IPS-20b (cell line): Measurements from ENCODE around the gene GPX1.
"Not testable (repeated sequence)": the region's sequence is repeated elsewhere in the genome, so short reads cannot be mapped to it uniquely, and the experiment has no call there.

Experiments used
- H3K27ac ChIP-seq: one replicate; pipeline ENCODE4 v1.5.1; 2013; ENCODE audit warnings: low read length
- H3K27me3 ChIP-seq: 2 replicates; pipeline ENCODE4 v1.6.1; 2013; ENCODE audit warnings: mild to moderate bottlenecking, low read length, inconsistent platforms; ENCODE audit not compliant: insufficient read depth
- H3K36me3 ChIP-seq: 2 replicates; pipeline ENCODE4 v1.6.1; 2013; ENCODE audit warnings: low read depth, mild to moderate bottlenecking, inconsistent platforms, low read length, moderate library complexity; ENCODE audit not compliant: insufficient read depth
- H3K4me1 ChIP-seq: 2 replicates; pipeline ENCODE4 v1.6.1; 2013; ENCODE audit warnings: mild to moderate bottlenecking, control low read depth, inconsistent platforms, low read length, moderate library complexity; ENCODE audit not compliant: insufficient read depth
- H3K4me3 ChIP-seq: 2 replicates; pipeline ENCODE4 v1.5.1; 2013; ENCODE audit warnings: mild to moderate bottlenecking, low read length, inconsistent platforms
- H3K9ac ChIP-seq: 2 replicates; pipeline ENCODE4 v1.6.1; 2013; ENCODE audit warnings: low read depth, mild to moderate bottlenecking, inconsistent platforms, low read length, moderate library complexity
- H3K9me3 ChIP-seq: 2 replicates; pipeline ENCODE4 v1.6.1; 2013; ENCODE audit warnings: mild to moderate bottlenecking, low read depth, low read length, inconsistent platforms; ENCODE audit not compliant: insufficient read depth

The GPX1 gene

DNA sequence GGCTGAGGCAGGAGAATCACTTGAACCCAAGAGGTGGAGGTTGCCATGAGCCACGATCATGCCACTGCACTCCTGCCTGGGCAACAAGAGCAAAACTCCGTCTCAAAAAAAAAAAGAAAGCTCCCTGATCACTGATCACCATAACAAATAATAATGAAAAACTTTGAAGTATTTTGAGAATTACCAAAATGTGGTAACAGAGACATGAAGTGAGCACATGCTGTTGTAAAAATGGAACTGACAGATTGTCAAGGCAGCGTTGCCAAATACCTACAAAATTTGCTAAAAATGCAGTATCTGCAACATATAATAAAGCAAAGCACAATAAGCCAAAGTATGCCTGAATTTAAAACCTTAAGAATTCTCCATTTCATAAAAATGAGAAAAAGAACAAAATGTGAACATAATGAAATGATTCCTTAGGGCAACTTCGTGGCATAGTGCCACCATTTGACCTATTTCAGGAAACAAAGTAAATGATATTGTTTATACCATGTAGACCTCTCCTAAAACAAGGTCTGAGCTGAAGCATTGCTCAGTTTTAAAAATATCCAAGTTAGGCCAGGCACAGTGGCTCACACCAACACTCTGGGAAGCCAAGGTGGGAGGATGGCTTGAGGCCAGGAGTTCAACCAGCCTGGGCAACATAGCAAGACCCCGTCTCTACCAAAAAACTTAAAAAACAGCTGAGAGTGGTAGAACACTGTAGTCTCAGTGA is 24.1 kb downstream of the GPX1 start:
- H3K4me3 ChIP-seq: no peak overlapping the region
- H3K9ac ChIP-seq: no peak overlapping the region
- no peak overlapping the region for H3K27ac ChIP-seq
- no peaks in the 10 kb centered on the region for H3K4me1 ChIP-seq
- H3K27me3 ChIP-seq: no peaks in the 10 kb centered on the region
- peaks cover 43% of the 10 kb centered on the region for H3K36me3 ChIP-seq
- no peaks in the 10 kb centered on the region for H3K9me3 ChIP-seq

- no peaks in the 10 kb centered on the region for H3K9me3 ChIP-seq
- H3K27ac ChIP-seq: no peak overlapping the region
- H3K4me1 ChIP-seq: no peaks in the 10 kb centered on the region
- no peak overlapping the region for H3K4me3 ChIP-seq
- no peaks in the 10 kb centered on the region for H3K27me3 ChIP-seq
- no peak overlapping the region for H3K9ac ChIP-seq
- H3K36me3 ChIP-seq: peaks cover 44% of the 10 kb centered on the region
Observed at GRCh38 chr3:49333091-49333490, 25.1 kb downstream of the GPX1 start.

- H3K9ac ChIP-seq: no peak overlapping the region
- H3K36me3 ChIP-seq: peaks cover 59% of the 10 kb centered on the region
- H3K27ac ChIP-seq: no peak overlapping the region
- no peaks in the 10 kb centered on the region for H3K9me3 ChIP-seq
- H3K27me3 ChIP-seq: no peaks in the 10 kb centered on the region
- no peak overlapping the region for H3K4me3 ChIP-seq
- H3K4me1 ChIP-seq: no peaks in the 10 kb centered on the region
Observed at GRCh38 chr3:49329186-49329585, 29.0 kb downstream of the GPX1 start.

DNA sequence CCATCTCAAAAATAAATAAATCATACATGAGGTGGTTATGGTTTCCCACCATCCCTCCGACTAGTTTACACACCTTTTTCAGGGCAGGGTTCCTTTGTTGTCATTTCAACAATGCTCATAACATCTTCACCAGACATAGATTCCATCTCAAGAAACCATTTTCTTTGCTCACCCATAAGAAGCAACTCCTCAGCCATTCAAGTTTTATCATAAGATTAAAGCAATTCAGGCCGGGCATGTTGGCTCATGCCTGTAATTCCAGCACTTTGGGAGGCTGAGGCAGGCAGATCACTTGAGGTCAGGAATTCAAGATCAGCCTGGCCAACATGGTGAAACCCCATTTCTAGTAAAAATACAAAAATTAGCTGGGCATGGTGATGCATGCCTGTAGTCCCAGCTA is 29.8 kb downstream of the GPX1 start:
- not testable (repeated sequence) for H3K27ac ChIP-seq, H3K9me3 ChIP-seq, H3K4me3 ChIP-seq, H3K4me1 ChIP-seq, H3K27me3 ChIP-seq, H3K9ac ChIP-seq
- H3K36me3 ChIP-seq: peaks cover 59% of the 10 kb centered on the region

DNA sequence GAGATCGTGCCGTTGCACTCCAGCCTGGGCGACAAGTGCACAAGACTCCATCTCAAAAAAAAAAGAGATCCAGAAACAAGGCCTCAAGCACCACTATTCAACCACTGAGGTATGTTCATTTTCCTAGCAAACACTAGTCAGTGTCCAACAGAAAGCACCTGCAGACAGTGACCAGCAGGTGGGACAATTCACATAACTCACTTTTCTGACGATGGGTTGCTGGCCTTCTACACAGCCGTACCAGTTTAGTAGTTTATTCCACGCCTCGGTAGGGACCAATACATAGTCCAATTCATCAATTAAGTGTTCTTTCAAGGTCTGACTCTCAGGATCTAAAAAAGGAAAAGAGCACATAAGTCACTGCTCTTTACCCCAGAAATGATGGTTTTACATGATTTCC is 30.7 kb downstream of the GPX1 start:
- Histone ChIP-seq H3K27me3 (no peaks in the 10 kb centered on the region), H3K9ac (no peak overlapping the region), H3K36me3 (peaks cover 59% of the 10 kb centered on the region), H3K4me3 (no peak overlapping the region), H3K9me3 (no peaks in the 10 kb centered on the region), H3K4me1 (no peaks in the 10 kb centered on the region), H3K27ac (no peak overlapping the region)

DNA sequence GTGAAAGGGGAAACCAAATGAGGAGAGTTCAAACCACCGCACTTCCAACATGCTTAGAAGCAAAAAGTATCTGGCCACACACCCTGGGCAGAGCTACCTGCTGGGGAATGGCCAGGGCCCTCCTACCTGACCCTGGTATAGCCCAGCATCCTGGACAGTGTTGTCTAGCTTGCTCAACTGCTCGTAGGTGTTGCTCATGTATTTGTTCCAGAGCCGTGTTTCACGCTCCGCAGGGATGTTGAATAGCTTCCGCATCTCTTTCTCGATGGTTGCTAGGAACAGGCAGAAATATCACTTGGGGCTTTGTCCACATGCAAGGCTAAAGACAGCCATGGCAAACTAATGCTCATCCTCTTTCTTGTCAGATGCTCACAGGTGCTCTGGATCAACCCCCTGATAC is 33.4 kb downstream of the GPX1 start:
- H3K9me3 ChIP-seq: no peaks in the 10 kb centered on the region
- no peak overlapping the region for H3K27ac ChIP-seq
- no peaks in the 10 kb centered on the region for H3K27me3 ChIP-seq
- no peak overlapping the region for H3K4me3 ChIP-seq
- H3K9ac ChIP-seq: no peak overlapping the region
- peaks cover 75% of the 10 kb centered on the region for H3K36me3 ChIP-seq
- no peaks in the 10 kb centered on the region for H3K4me1 ChIP-seq

DNA sequence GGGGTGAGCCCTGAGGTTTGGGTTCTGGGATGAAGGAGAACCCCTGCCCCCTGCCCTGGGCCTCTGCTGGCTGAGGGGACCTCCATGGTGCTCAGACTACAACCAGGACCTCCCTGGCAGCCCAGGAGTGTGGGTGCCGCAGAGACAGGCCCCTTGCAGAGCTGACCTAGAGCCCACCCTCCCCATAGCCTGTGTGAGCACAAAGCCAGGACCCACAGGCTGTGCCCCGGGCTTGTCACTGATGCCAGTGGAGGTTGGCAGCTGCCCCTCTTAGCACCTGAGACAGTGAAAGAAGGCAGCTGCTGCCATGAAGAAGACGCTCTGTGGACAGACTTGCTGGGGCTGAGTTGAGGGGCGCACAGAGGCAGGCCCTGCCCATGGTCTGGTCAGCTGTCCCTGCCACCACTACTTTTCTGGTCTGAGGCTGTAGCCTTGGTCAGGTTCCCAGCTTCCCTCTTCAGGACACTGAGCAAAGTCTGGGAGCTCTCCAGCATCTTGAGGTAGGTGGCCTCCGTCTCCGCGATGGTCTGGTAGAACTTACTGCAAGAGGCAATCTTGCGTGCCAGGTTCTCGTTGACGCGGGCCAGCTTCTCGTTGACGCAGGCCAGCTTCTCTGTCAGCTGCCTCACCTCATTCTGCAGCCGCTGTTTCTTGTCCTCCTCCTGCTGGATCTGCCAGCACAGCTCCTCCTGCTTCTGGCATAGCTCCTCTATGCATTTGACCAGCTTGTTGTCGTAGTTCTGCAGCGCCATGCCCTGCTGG is 41.3 kb downstream of the GPX1 start:
- H3K9me3 ChIP-seq: no peaks in the 10 kb centered on the region
- no peak overlapping the region for H3K4me3 ChIP-seq
- H3K36me3 ChIP-seq: peaks cover 38% of the 10 kb centered on the region

DNA sequence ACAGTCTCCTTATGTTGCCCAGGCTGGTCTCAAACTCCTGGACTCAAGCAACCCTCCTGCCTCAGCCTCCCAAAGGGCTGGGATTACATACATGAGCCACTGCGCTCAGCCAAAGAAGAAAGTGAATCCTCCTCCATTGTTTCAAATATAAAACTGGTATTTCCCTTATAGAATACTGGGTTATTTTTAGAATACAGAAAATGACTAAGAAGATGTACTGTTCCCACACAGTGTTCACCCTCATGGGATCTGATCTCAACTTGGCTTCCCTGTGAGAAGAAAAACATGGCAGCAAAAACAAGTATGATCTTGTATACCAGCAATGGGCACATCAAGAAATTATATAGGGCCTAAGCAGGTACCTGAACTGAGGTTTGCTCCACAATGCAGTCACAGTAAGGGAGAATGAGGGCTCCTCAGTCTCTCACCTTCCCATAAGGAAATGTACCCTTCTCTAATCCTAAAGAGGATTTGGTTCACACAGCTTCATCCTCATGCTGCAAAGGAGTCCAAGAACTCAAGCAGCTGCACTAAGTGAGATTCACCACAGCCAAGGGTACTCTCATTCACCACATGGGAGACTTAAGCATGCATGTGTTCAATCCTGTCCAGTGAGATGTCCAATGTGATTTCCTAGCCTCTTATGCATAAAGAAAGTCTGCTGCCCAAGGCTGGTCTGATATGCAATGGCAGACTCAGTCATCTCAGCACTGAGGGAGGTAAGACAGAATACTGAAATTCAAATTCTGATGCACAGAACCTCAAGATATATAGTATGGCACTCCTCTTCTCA is 44.1 kb downstream of the GPX1 start:
- H3K27ac ChIP-seq: no peak overlapping the region
- no peaks in the 10 kb centered on the region for H3K9me3 ChIP-seq
- peaks cover 34% of the 10 kb centered on the region for H3K36me3 ChIP-seq
- H3K4me3 ChIP-seq: no peak overlapping the region
- H3K27me3 ChIP-seq: no peaks in the 10 kb centered on the region
- no peaks in the 10 kb centered on the region for H3K4me1 ChIP-seq
- no peak overlapping the region for H3K9ac ChIP-seq

More for the DNA sequence above, 41.3 kb downstream of the GPX1 start:
- H3K27me3 ChIP-seq: no peaks in the 10 kb centered on the region
- H3K9ac ChIP-seq: no peak overlapping the region
- no peaks in the 10 kb centered on the region for H3K4me1 ChIP-seq
- no peak overlapping the region for H3K27ac ChIP-seq

GRCh38 chr3:49311283-49311682 is 46.9 kb downstream of the GPX1 start:
- Histone ChIP-seq H3K36me3 (peaks cover 37% of the 10 kb centered on the region), H3K27ac (no peak overlapping the region), H3K4me1 (no peaks in the 10 kb centered on the region)

GRCh38 chr3:49310677-49311076 is 47.5 kb downstream of the GPX1 start:
- Histone ChIP-seq H3K27me3 (no peaks in the 10 kb centered on the region), H3K9me3 (no peaks in the 10 kb centered on the region), H3K4me3 (no peak overlapping the region), H3K27ac (no peak overlapping the region), H3K4me1 (no peaks in the 10 kb centered on the region), H3K9ac (no peak overlapping the region), H3K36me3 (peaks cover 43% of the 10 kb centered on the region)

More at GRCh38 chr3:49311283-49311682, 46.9 kb downstream of the GPX1 start:
- no peak overlapping the region for H3K9ac ChIP-seq
- H3K4me3 ChIP-seq: no peak overlapping the region
- no peaks in the 10 kb centered on the region for H3K9me3 ChIP-seq
- no peaks in the 10 kb centered on the region for H3K27me3 ChIP-seq
